Common myeloid progenitor, CD34-positive (primary cell): ENCODE results near the gene TEAD3.

ENCODE experiments used
- CTCF ChIA-PET: fragments of 350-600 bp; sonication (Branson Sonifier 250); formaldehyde crosslinking; loops from one replicate; lab custom pipeline; 2021; ENCODE audit warnings: antibody characterized with exemption; lab: Charles Lee
- POLR2A ChIA-PET: fragments of 350-600 bp; sonication (Branson Sonifier 250); formaldehyde crosslinking; loops from one replicate; lab custom pipeline; 2021; ENCODE audit warnings: antibody characterized with exemption; lab: Charles Lee
- DNase-seq, 3 donors: peaks; one replicate each; pipeline versions ENCODE4 v3.0.0 to v3.0.0-alpha.2; 2013
- H3K27ac ChIP-seq, 2 experiments: 1 replicate in 1 of 2; 2 replicates in 1 of 2; pipeline ENCODE4 v1.7.0; 2013; ENCODE audit warnings: inconsistent platforms in 2 of 2, low read length in 2 of 2, mild to moderate bottlenecking in 2 of 2, low read depth in 1 of 2, moderate library complexity in 1 of 2; ENCODE audit not compliant: severe bottlenecking in 2 of 2, insufficient read depth in 1 of 2, poor library complexity in 1 of 2
- H3K27me3 ChIP-seq, 5 experiments: replicated peaks in 2 of 5; 1 replicate in 3 of 5; 2 replicates in 2 of 5; pipeline versions ENCODE4 v1.6.1 to v1.7.0; 2013; ENCODE audit warnings: low read length in 4 of 5, mild to moderate bottlenecking in 2 of 5, moderate library complexity in 2 of 5, inconsistent platforms in 1 of 5; ENCODE audit not compliant: insufficient read depth in 5 of 5, control insufficient read depth in 4 of 5
- H3K36me3 ChIP-seq, 4 experiments: 1 replicate in 2 of 4; 2 replicates in 2 of 4; pipeline versions ENCODE4 v1.6.1 to v1.7.0; 2013; ENCODE audit warnings: low read length in 3 of 4, control low read depth in 1 of 4, mild to moderate bottlenecking in 1 of 4; ENCODE audit not compliant: control insufficient read depth in 4 of 4, insufficient read depth in 4 of 4
- H3K4me1 ChIP-seq, 4 experiments: 1 replicate in 3 of 4; 2 replicates in 1 of 4; pipeline versions ENCODE4 v1.6.1 to v1.7.1; 2013; ENCODE audit warnings: low read length in 3 of 4, mild to moderate bottlenecking in 3 of 4, control low read depth in 1 of 4, inconsistent platforms in 1 of 4, moderate library complexity in 1 of 4; ENCODE audit not compliant: control insufficient read depth in 4 of 4, insufficient read depth in 4 of 4; ENCODE audit errors: control extremely low read depth in 1 of 4
- H3K4me3 ChIP-seq, 7 experiments: 1 replicate in 4 of 7; 2 replicates in 3 of 7; pipeline versions ENCODE4 v1.5.1 to v1.7.0; 2013; ENCODE audit warnings: mild to moderate bottlenecking in 7 of 7, low read length in 6 of 7, moderate library complexity in 6 of 7, inconsistent platforms in 2 of 7, low read depth in 2 of 7, control low read depth in 1 of 7; ENCODE audit not compliant: insufficient read depth in 4 of 7, control insufficient read depth in 1 of 7; ENCODE audit errors: extremely low read depth in 1 of 7
- H3K9me3 ChIP-seq, 5 experiments: 1 replicate in 4 of 5; 2 replicates in 1 of 5; pipeline versions ENCODE4 v1.6.1 to v1.7.1; 2013; ENCODE audit warnings: low read length in 4 of 5, mild to moderate bottlenecking in 2 of 5, inconsistent platforms in 1 of 5, low read depth in 1 of 5, moderate library complexity in 1 of 5; ENCODE audit not compliant: control insufficient read depth in 4 of 5, insufficient read depth in 2 of 5; ENCODE audit errors: control extremely low read depth in 1 of 5
- WGBS: methylation state at CpG from one replicate; pipeline ENCODE4 v1.1.5; 2013; ENCODE audit not compliant: insufficient coverage; 5-methylcytosine and 5-hydroxymethylcytosine counted together

The TEAD3 gene

DNA sequence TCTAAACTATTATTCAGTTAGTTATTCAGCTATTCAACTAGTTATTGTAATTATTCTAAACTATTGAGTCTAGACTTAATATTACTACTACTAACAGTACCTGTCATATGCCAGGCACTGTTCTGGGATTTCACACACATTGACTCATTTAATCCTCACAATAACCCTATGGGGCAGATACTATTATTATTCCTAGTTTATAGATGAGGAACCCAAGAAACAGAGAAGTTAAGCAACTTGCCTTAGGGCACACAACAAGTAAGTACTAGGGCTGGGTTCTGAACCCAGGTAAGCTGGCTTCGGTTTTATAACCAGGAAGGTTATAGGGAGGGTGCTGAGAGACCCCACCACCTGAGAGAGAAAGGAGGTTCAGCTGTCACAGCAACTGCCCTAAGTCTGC is 7.8 kb downstream of the TEAD3 start:
- POLR2A ChIA-PET = no interaction called here
- CTCF ChIA-PET = interaction anchor here (1.2 to 1.7 kb wide), 2 partner anchors 7 to 31 kb away, joined by 3 to 4 read pairs; no protein-coding TSS in a partner anchor
- DNase-seq = no peak

DNA sequence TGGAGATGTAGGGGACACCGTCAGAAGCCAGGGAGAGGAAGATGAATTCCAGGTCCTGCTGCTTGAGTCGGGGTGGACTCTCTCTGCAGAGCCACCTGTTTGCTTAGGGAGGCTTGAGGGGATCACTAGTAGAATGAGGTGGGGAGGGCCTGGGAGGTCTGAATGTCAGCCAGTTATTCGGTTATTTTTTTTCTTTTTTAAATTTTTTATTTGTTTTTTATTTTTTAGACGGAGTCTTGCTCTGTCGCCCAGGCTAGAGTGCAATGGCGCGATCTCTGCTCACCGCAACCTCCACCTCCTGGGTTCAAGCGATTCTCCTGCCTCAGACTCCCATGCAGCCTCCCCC is 8.4 kb downstream of the TEAD3 start:
- POLR2A ChIA-PET = no interaction called here
- H3K4me3 ChIP-seq = no peak overlapping the region
- no peak for DNase-seq
- no peaks in the 10 kb centered on the region for H3K9me3 ChIP-seq
- WGBS = 70% methylated on average over 3 of the region's 9 CpGs
- no peak overlapping the region for H3K27ac ChIP-seq
- no peaks in the 10 kb centered on the region for H3K36me3 ChIP-seq
- H3K27me3 ChIP-seq = peaks cover 0 to 14% (median 0%) of the 10 kb centered on the region in 5 experiments
- CTCF ChIA-PET = no interaction called here
- peaks cover 0 to 77% (median 47%) of the 10 kb centered on the region in 4 experiments for H3K4me1 ChIP-seq

More for the DNA sequence above, 7.8 kb downstream of the TEAD3 start:
- WGBS = 100% methylated on average over 1 of the region's 1 CpG
- Histone ChIP-seq H3K27me3 (peaks cover 0 to 14% (median 0%) of the 10 kb centered on the region in 5 experiments), H3K4me1 (peaks cover 0 to 77% (median 50%) of the 10 kb centered on the region in 4 experiments), H3K9me3 (no peaks in the 10 kb centered on the region), H3K27ac (no peak overlapping the region), H3K4me3 (no peak overlapping the region), H3K36me3 (no peaks in the 10 kb centered on the region)

DNA sequence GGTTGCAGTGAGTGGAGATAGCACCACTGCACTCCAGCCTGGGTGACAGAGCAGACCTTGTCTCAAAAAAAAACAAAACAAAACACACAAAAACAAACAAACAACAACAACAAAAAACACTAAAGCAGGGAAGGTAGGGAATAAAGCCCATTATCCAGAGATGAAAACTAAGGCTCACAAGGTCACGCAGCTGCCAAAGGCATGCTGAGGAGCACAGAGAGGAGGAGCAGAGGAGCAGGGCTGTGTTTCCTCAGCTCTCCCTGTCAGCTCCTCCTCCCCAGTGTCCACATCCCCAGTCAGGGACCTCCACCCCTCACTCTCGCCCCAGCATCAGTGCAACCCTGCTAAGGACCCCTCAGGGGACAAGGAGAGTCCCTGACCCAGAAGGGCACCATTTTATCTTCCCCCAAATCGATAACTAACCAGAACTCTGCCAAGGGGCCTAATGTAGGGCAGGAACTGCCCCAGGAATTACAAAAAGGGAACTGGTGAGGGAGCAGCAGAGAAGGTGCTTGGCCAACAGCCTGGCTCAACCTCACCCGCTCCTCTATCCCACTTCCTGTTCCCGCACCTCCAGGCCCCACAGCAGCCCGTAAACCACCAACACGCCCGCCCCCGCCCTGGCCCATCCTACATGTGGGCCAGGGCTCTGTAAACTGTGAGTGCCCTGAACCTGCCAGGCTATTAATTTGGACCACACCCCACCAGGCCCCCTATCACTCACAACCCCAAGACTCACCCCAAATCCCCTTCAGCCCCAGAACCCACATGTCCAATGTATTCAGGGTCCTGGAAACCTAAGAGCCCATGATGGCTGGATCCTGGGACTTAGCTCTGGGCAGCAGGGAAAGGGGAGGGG is 9.0 kb downstream of the TEAD3 start:
- 0% methylated on average over 6 of the region's 9 CpGs for WGBS
- DNase-seq = peak; percentile 36 to 59 (median 55)
- no peaks in the 10 kb centered on the region for H3K36me3 ChIP-seq
- ChIA-PET POLR2A (interaction anchor here (0.6 kb wide), 1 partner anchor 94 kb away, joined by 7 read pairs; no protein-coding TSS in a partner anchor), CTCF (interaction anchor here (1.2 kb wide), 1 partner anchor 20 kb away, joined by 4 read pairs; the partner anchor contains the start of gene RPL10A)
- peak overlapping the region in 2 of 7 experiments; percentile 19 to 28 for H3K4me3 ChIP-seq
- H3K27ac ChIP-seq = no peak overlapping the region
- peaks cover 0 to 14% (median 0%) of the 10 kb centered on the region in 5 experiments for H3K27me3 ChIP-seq
- peaks cover 0 to 77% (median 43%) of the 10 kb centered on the region in 4 experiments for H3K4me1 ChIP-seq
- no peaks in the 10 kb centered on the region for H3K9me3 ChIP-seq

DNA sequence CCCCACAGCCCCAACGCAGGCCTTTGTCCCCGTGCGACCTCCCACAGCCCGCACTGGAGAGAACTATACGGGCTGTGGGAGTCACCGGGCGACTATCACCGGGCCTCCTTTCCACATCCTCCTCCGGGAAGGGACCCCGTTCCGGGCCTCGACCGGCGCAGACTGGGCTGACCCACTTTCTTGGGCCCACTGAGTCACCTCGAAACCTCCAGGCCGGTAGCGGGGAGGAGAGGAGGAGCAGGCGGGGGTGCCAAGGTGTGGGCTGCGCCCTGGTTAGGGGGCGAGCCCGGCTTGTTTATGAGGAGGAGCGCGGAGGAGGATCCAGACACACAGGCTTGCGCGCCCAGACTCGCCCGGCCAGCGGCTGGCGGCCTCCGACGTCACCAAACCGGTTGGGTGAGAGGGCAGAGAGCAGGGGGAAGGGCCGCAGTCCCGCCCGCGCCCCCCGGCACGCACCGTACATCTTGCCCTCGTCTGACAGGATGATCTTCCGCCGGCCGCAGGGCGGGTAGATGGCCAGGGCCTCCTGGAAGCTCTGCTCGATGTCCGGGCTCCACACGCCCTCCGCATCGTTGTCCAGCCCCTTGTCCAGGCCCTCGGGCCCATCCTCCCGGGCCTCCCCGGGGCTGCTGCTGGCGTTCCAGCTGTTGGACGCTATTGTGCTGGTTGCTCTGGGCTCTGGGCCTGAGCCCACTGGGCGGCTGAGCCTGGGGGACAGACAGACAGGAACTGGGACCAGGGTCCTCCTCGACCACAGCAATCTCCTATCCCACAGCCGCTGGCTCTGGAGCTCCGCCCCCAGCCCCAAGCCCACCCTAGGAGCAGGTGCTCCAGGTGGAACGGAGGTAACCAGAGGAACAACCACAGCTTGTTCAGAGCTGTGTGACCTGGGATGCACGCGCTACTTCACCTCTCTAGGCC is 10.6 kb downstream of the TEAD3 start:
- peak overlapping the region in 1 of 2 experiments; percentile 25 for H3K27ac ChIP-seq
- H3K4me1 ChIP-seq = peaks cover 0 to 61% (median 28%) of the 10 kb centered on the region in 4 experiments
- ChIA-PET CTCF (interaction anchor here (1.2 kb wide), 1 partner anchor 18 kb away, joined by 4 read pairs; the partner anchor contains the start of gene RPL10A), POLR2A (no interaction called here)
- no peak overlapping the region for H3K4me3 ChIP-seq
- H3K27me3 ChIP-seq = peaks cover 0 to 5% (median 0%) of the 10 kb centered on the region in 5 experiments
- WGBS = 95% methylated on average over 55 of the region's 61 CpGs
- H3K36me3 ChIP-seq = no peaks in the 10 kb centered on the region
- DNase-seq = no peak
- H3K9me3 ChIP-seq = no peaks in the 10 kb centered on the region

DNA sequence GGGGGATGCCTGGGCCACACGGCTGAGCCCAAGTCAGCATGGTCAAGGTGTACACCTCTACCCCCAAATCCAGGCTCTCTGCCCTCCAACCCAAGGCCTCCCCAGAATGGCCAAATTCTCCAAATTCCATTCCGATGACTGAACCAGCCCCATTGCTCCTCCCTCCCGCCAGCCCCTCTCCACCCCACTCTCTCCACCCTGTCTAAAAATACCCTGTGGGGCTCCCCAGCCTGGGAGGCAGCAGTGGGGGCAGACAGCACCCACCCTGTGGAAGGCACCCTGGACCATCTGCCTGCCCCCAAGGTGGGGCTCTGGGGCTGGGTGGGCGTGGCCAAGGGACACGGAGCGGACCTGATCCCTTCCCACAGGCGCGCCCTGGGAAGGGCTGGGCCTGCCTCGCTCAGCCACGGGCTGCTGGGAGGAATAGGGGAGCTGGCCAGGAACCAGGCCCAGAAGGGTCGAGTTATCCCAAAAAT is 11.4 kb downstream of the TEAD3 start:
- H3K4me1 ChIP-seq = peaks cover 0 to 57% (median 25%) of the 10 kb centered on the region in 4 experiments
- ChIA-PET CTCF (no interaction called here), POLR2A (no interaction called here)
- WGBS = 98% methylated on average over 8 of the region's 11 CpGs
- H3K36me3 ChIP-seq = no peaks in the 10 kb centered on the region
- no peaks in the 10 kb centered on the region for H3K27me3 ChIP-seq
- no peak for DNase-seq
- peak overlapping the region in 1 of 2 experiments; percentile 25 for H3K27ac ChIP-seq
- no peaks in the 10 kb centered on the region for H3K9me3 ChIP-seq
- no peak overlapping the region for H3K4me3 ChIP-seq

DNA sequence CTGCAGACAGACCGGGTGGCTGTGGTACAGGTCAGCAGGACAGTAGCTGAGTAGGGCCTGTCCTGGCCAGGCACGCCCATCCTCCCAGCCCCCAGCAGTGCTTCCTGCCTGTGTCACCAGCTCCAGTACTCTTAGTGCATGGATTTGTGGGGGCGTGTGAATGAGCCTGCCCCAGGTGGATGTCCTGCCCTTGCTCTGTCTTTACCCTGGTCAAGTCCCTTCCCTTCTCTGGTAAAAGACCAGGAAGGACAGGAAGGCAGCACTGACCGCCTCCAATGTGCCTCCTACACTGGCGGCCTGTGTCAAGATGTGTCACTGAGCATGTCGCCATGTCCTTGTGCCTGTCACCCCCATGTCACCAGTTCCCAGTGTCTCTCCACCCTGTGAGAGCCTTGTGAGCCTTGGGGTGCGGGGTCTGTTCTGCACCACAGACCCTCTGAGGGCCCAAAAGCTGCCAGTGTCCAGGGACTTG is 11.9 kb downstream of the TEAD3 start:
- ChIA-PET POLR2A (no interaction called here), CTCF (interaction anchor here (1.3 kb wide), 1 partner anchor 46 kb away, joined by 3 read pairs; no protein-coding TSS in a partner anchor)
- Histone ChIP-seq H3K36me3 (no peaks in the 10 kb centered on the region), H3K9me3 (no peaks in the 10 kb centered on the region), H3K27ac (no peak overlapping the region), H3K27me3 (no peaks in the 10 kb centered on the region), H3K4me1 (peaks cover 0 to 54% (median 22%) of the 10 kb centered on the region in 4 experiments), H3K4me3 (no peak overlapping the region)
- 93% methylated on average over 6 of the region's 7 CpGs for WGBS
- DNase-seq = no peak
